Astrocyte of the cerebellum (primary cell): ENCODE results near the gene INPP4A.

Source experiments
- DNase-seq: peaks from one replicate; pipeline ENCODE4 v3.0.0-alpha.2; 2011; ENCODE audit warnings: low read depth
- H3K4me3 ChIP-seq: 2 replicates; pipeline ENCODE4 v1.5.1; 2011; ENCODE audit warnings: mild to moderate bottlenecking, low read depth, low read length, moderate library complexity
- in situ Hi-C: cut with HindIII; loops from 2 replicates; pipeline ENCODE4 v1.10.0; 2017; ENCODE audit warnings: low sequenced_read_pairs
- TF ChIP-seq, protein P1 (sequence below): IDR thresholded peaks from 2 replicates; pipeline ENCODE4 v1.5.1; 2012; ENCODE audit warnings: low read length, low read depth, moderate library complexity, mild to moderate bottlenecking; ENCODE audit errors: missing control alignments

INPP4A gene

DNA sequence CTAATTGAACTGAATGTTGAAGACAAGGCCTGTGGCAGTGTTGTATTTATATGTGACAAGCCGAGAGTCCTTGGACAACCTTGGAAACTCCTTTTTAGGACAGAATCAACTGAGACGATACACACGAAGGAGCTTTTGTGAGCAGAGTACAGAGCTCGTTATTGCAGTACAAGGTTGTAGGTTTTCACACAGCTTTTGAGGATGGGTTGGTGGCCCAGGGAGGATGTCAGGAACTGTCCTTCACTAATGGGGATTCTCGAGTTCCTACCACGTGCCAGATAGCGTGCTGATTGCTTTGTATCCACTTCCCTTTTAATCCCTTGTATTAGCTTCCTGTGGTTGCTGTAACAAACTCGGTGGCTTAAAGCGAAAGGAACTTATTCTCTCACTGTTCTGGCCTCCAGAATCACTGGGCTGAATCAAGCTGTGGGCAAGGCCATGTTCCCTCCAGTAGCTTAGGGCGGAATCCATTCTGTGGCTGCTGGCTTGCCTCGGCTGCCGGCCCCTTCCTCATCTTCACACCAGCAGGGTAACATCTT is 20.2 kb downstream of the INPP4A start:
- TF ChIP-seq, protein P1, sequence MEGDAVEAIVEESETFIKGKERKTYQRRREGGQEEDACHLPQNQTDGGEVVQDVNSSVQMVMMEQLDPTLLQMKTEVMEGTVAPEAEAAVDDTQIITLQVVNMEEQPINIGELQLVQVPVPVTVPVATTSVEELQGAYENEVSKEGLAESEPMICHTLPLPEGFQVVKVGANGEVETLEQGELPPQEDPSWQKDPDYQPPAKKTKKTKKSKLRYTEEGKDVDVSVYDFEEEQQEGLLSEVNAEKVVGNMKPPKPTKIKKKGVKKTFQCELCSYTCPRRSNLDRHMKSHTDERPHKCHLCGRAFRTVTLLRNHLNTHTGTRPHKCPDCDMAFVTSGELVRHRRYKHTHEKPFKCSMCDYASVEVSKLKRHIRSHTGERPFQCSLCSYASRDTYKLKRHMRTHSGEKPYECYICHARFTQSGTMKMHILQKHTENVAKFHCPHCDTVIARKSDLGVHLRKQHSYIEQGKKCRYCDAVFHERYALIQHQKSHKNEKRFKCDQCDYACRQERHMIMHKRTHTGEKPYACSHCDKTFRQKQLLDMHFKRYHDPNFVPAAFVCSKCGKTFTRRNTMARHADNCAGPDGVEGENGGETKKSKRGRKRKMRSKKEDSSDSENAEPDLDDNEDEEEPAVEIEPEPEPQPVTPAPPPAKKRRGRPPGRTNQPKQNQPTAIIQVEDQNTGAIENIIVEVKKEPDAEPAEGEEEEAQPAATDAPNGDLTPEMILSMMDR: no peak
- no peak overlapping the region for H3K4me3 ChIP-seq
- no peak for DNase-seq
- in situ Hi-C loops: no loop called here

DNA sequence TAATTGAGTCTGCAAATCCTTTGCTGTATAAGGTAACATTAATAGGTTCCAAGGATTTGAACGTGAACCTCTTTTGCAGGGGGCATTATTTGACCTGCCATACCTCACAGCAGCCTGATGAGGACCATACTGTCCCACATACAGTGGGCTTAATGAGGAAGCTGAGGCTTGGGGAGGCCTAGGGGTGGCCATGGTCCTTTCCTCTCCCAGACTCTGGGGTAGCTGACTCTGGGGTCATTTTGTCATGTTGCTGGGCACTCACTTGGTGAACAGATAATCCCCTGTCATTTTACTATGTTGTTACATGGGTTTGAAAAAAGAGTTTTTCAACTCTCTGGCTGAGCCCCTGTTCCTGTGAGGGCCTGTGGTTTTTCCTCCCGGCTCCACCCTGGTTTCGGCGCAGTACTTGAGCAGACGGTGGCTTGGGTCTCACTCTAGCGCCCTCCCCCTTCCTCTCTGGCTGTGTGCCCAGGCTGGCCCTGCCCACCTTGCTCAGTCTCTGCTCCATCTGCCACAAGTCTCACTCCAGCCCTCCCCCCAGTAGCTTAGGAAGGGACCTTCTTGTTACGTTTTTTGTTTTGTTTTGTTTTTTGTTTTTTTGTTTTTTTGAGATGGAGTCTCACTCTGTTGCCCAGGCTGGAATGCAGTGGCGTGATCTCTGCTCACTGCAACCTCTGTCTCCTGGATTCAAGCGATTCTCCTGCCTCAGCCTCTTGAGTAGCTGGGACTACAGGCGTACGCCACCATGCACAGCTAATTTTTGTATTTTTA is 21.0 kb downstream of the INPP4A start:
- no peak overlapping the region for H3K4me3 ChIP-seq
- DNase-seq: no peak
- TF ChIP-seq, protein P1: no peak
- in situ Hi-C loops: no loop called here

DNA sequence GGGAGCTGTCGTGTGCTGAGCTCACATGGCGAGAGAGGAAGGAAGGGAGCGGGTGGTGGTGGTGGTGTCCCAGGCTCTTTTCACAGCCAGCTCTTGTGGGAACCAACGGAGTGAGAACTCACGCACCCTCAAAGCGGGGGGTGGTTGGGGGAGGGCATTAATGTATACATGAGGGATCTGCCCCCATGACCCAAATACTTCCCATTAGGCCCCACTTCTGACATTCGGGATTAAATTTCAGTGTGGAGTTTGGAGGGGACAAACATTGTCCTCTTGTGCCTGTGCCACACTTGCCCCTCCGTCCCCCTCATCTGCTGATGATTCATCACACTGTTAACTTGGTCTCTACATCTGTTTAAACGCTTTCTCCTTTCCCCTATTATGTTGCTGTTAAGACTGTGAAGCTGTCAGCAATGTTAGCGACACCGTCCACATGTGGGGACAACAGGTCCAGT is 22.5 kb downstream of the INPP4A start:
- H3K4me3 ChIP-seq: no peak overlapping the region
- TF ChIP-seq, protein P1: no peak
- in situ Hi-C loops: no loop called here
- no peak for DNase-seq

DNA sequence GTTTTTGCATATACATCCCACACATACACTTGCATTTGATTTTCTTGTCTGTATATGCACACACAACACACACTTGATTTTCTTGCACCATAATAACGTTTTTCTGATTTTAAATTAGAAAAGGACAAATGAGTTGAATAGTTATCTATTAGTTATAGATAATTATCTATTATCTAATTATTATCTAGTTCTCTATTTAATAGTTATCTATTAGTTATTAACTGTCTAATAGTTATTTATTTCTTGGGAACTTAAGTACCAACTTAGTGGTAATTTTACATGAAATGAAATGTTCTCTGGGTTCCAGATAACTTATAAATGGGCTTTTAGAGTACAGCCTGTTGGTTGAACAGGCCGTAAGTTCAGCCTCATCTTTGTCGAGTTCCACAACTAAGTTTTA is 23.0 kb downstream of the INPP4A start:
- in situ Hi-C loops: no loop called here
- H3K4me3 ChIP-seq: no peak overlapping the region
- TF ChIP-seq, protein P1: no peak
- DNase-seq: no peak

DNA sequence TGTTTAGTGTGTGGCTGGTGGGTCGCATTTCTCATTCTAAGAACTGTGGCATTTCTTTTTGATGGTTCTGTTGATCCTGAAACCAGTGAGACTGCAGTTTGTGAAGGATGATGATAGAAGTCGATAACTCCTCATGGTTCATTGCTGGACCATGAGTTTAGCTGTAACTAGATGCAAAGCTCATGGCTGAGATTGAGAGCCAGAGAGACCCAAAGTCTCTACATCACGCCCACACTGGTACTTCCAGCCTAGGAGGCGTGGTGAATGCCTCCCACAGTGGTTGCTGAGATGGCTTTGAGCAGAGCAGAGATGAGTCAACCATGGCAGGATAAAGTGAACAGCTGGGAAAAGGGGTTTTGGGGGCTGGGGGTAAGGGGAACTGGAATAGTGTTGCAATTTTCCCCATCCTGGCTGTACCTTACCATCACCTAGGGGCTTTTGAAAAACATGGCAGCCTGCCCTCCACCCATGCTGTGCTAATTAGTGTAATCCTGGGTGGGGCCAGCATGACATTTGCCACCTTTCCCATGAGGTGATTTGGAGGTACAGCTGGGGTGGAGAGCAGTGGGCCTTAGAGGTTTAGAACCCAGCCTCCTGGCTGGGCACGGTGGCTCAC is 24.1 kb downstream of the INPP4A start:
- TF ChIP-seq, protein P1: no peak
- in situ Hi-C loops: no loop called here
- DNase-seq: no peak
- H3K4me3 ChIP-seq: no peak overlapping the region

DNA sequence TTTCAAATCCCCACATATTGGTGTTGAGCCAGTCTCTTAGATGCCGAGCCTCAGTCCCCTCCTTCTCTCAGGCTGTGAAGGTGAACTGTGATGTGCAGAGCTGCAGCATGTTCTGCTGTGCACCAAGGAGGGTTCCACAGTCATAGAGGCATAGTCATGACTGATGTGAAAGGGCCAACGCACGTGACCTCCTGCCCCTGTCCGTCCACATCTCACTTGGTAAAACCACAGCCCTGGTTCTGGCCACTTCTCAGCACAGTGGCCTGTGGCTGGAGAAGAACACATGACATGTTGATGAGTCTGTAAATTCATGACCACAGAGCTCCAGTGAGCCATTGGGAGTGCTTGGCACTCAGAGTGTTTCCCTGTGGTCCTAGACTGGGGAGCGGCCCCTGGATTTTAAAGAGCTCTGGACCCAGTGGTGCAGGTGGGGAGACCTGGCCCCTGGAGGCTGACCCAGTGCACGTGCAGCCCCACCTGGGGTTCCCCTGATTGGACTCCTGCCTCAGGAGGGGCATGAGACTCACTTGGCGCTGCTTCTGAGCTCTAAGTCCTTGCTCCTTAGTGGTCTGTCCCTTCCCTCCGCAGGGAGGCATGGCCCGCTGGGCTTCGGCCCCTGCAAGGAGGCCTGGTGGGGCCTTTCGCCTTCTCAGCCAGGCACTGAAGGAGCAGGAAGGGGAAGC is 25.3 kb downstream of the INPP4A start:
- H3K4me3 ChIP-seq: no peak overlapping the region
- DNase-seq: no peak
- TF ChIP-seq, protein P1: no peak
- in situ Hi-C loops: no loop called here
